Liver (tissue), 9 donors: ENCODE data around the gene ADGRA1. TPM values are rescaled to one million over a fixed set of nuclear protein-coding genes. Genes with fewer than 3 reads are reported as not detected.

Experiments
- DNase-seq: peaks from one replicate; pipeline ENCODE4 v3.0.0-alpha.2; 2017; ENCODE audit warnings: low spot score
- H3K27ac ChIP-seq, 2 donors: one replicate each; pipeline ENCODE4 v1.7.0; 2013; ENCODE audit warnings: inconsistent platforms in 2 of 2, low read length in 2 of 2, control low read depth in 1 of 2, low read depth in 1 of 2, mild to moderate bottlenecking in 1 of 2
- H3K27me3 ChIP-seq, 4 donors: one replicate each; pipeline versions ENCODE4 v1.6.1 to v1.7.0; 2013; ENCODE audit warnings: low read length in 3 of 4, inconsistent platforms in 1 of 4, mild to moderate bottlenecking in 1 of 4, moderate library complexity in 1 of 4; ENCODE audit not compliant: control insufficient read depth in 4 of 4, insufficient read depth in 4 of 4
- H3K36me3 ChIP-seq, 4 donors: one replicate each; pipeline versions ENCODE4 v1.6.1 to v1.7.0; 2013; ENCODE audit warnings: low read length in 3 of 4, mild to moderate bottlenecking in 3 of 4, low read depth in 1 of 4, moderate library complexity in 1 of 4; ENCODE audit not compliant: control insufficient read depth in 4 of 4, insufficient read depth in 3 of 4
- H3K4me1 ChIP-seq, 4 donors: one replicate each; pipeline versions ENCODE4 v1.6.1 to v1.7.0; 2013; ENCODE audit warnings: low read length in 3 of 4, mild to moderate bottlenecking in 3 of 4, moderate library complexity in 1 of 4; ENCODE audit not compliant: control insufficient read depth in 4 of 4, insufficient read depth in 4 of 4
- H3K4me3 ChIP-seq, 3 donors: one replicate each; pipeline versions ENCODE4 v1.6.1 to v1.7.0; 2013; ENCODE audit warnings: low read length in 3 of 3, control low read depth in 1 of 3, low read depth in 1 of 3, mild to moderate bottlenecking in 1 of 3
- H3K9ac ChIP-seq, 2 donors: one replicate each; pipeline ENCODE4 v1.7.0; 2013; ENCODE audit warnings: low read length in 2 of 2, mild to moderate bottlenecking in 2 of 2, moderate library complexity in 2 of 2, control low read depth in 1 of 2, low read depth in 1 of 2
- H3K9me3 ChIP-seq, 4 donors: one replicate each; pipeline versions ENCODE4 v1.6.1 to v1.7.0; 2013; ENCODE audit warnings: low read length in 3 of 4; ENCODE audit not compliant: control insufficient read depth in 4 of 4
- ATF3 ChIP-seq: IDR thresholded peaks from 2 replicates; pipeline ENCODE4 v1.6.1; 2016; ENCODE audit warnings: antibody characterized with exemption
- CTCF ChIP-seq: fragments of 150-350 bp; IDR thresholded peaks from 2 replicates; pipeline ENCODE4 v1.5.1; 2017; ENCODE audit warnings: improper control_type of control experiment, low read depth, low read length; ENCODE audit not compliant: missing input control
- EGR1 ChIP-seq, 2 donors: IDR thresholded peaks; 2 replicates each; pipeline ENCODE4 v1.6.1; 2016 to 2018; ENCODE audit warnings: antibody characterized with exemption in 2 of 2, low read depth in 2 of 2
- FOXA2 ChIP-seq: IDR thresholded peaks from 2 replicates; pipeline ENCODE4 v1.6.1; 2016; ENCODE audit warnings: antibody characterized with exemption
- GABPA ChIP-seq, 2 donors: IDR thresholded peaks in 1 of 2; conservative IDR thresholded peaks in 1 of 2; 2 replicates each; pipeline ENCODE4 v1.6.1; 2016; ENCODE audit warnings: antibody characterized with exemption in 2 of 2, mild to moderate bottlenecking in 1 of 2, moderate library complexity in 1 of 2
- HNF4A ChIP-seq, 2 donors: conservative IDR thresholded peaks; 2 replicates each; pipeline ENCODE4 v1.6.1; 2016; ENCODE audit warnings: antibody characterized with exemption in 2 of 2, mild to moderate bottlenecking in 2 of 2
- HNF4G ChIP-seq: IDR thresholded peaks from 2 replicates; pipeline ENCODE4 v1.6.1; 2016; ENCODE audit warnings: antibody characterized with exemption
- NR2F2 ChIP-seq: IDR thresholded peaks from 2 replicates; pipeline ENCODE4 v1.6.1; 2016; ENCODE audit warnings: antibody characterized with exemption
- REST ChIP-seq: IDR thresholded peaks from 2 replicates; pipeline ENCODE4 v1.6.1; 2016; ENCODE audit warnings: antibody characterized with exemption, mild to moderate bottlenecking
- SP1 ChIP-seq: IDR thresholded peaks from 2 replicates; pipeline ENCODE4 v1.6.1; 2018; ENCODE audit warnings: antibody characterized with exemption, mild to moderate bottlenecking
- TAF1 ChIP-seq: conservative IDR thresholded peaks from 2 replicates; pipeline ENCODE4 v1.6.1; 2016; ENCODE audit warnings: antibody characterized with exemption, mild to moderate bottlenecking
- ZBTB33 ChIP-seq: IDR thresholded peaks from 2 replicates; pipeline ENCODE4 v1.6.1; 2016; ENCODE audit warnings: antibody characterized with exemption
- WGBS: extraction: QIAGEN DNeasy Blood & Tissue Kit; methylation state at CpG from one replicate; pipeline ENCODE4 v1.1.7; 2013; 5-methylcytosine and 5-hydroxymethylcytosine counted together
- polyA plus RNA-seq, 2 donors: library from polyadenylated mRNA; stranded (reverse) in 1 of 2; unstranded in 1 of 2; fragments of 200-250 nt in 1 of 2; fragments of >200 nt in 1 of 2; fragmentation: Nextera tagmentation in 1 of 2; extraction: Ambion mirVana in 1 of 2; gene quantifications; one replicate each; pipeline versions ENCODE4 v1.2.1 to v1.2.3, GENCODE V29; 2013 to 2015
- total RNA-seq, 2 donors: library from RNA; depleted of rRNA; stranded (reverse); fragments of >200 nt; gene quantifications; one replicate each; pipeline ENCODE4 v1.2.3, GENCODE V29; 2014
- donor health status: healthy.
- donor health status: healthy.
- donor health status: healthy.
- donor health status: healthy.
- donor health status: healthy.

The ADGRA1 gene
- total and polyA plus RNA-seq, 4 donors = 0.08 to 0.70 (median 0.12) TPM; not detected in 1

GRCh38 chr10:133157662-133158436 lies 70.1 kb downstream of the ADGRA1 start (continued):
- no peak for TF ChIP-seq ZBTB33
- no peak for TF ChIP-seq TAF1

GRCh38 chr10:133158437-133158755 lies 70.7 kb downstream of the ADGRA1 start:
- DNase-seq = no peak
- Histone ChIP-seq H3K36me3 (no peaks in the 10 kb centered on the region), H3K27me3 (no peaks in the 10 kb centered on the region), H3K9me3 (no peaks in the 10 kb centered on the region), H3K4me3 (no peak overlapping the region), H3K4me1 (peaks cover 0 to 28% (median 16%) of the 10 kb centered on the region in 4 donors), H3K9ac (no peak overlapping the region), H3K27ac (no peak overlapping the region)
- no peak for TF ChIP-seq HNF4G
- TF ChIP-seq HNF4A (conservative IDR thresholded peaks at IDR 0.05) = no peak
- no peak for TF ChIP-seq REST
- no peak for TF ChIP-seq CTCF
- no peak for TF ChIP-seq GABPA (IDR thresholded peaks at IDR 0.05 in 1 of 2, conservative IDR thresholded peaks at IDR 0.05 in 1 of 2)
- TF ChIP-seq ZBTB33 = no peak
- no peak for TF ChIP-seq NR2F2
- no peak for TF ChIP-seq EGR1 (IDR thresholded peaks at IDR 0.05; ENCODE audit: low read depth in 2 of 2)
- TF ChIP-seq SP1 = no peak
- TF ChIP-seq ATF3 = no peak
- no peak for TF ChIP-seq FOXA2
- 61% methylated on average over 12 of the region's 12 CpGs for WGBS
